AG09309 (cell line): Measurements from ENCODE around the gene IL18RAP.

Source experiments
- DNase-seq: peaks from one replicate; pipeline ENCODE4 v3.0.0-alpha.2; 2010; ENCODE audit warnings: low read depth
- H3K4me3 ChIP-seq: 2 replicates; pipeline ENCODE4 v1.5.1; 2011; ENCODE audit warnings: mild to moderate bottlenecking, low read depth, low read length, moderate library complexity; ENCODE audit not compliant: control insufficient read depth
- CTCF ChIP-seq: IDR thresholded peaks from 2 replicates; pipeline ENCODE4 v1.5.1; 2011; ENCODE audit warnings: mild to moderate bottlenecking, low read depth, low read length, inconsistent platforms; ENCODE audit not compliant: insufficient read depth, control insufficient read depth; ENCODE audit errors: missing control alignments

The IL18RAP gene

GRCh38 chr2:102499558-102499957, 76.6 kb downstream of the IL18RAP start:
- TF ChIP-seq CTCF: no peak
- no peak for DNase-seq
- no peak overlapping the region for H3K4me3 ChIP-seq
